AG04450 (cell line): ENCODE results near the gene TMOD4. TPM values are rescaled to one million over a fixed set of nuclear protein-coding genes. Genes with fewer than 3 reads are reported as not detected.
"Not testable (repeated sequence)": the region's sequence is repeated elsewhere in the genome, so short reads cannot be mapped to it uniquely, and the experiment has no call there.

Experiments used
- CTCF ChIA-PET: fragments of 300-600, 350-600 bp; formaldehyde crosslinking; extraction: SDS; loops from one replicate; lab custom pipeline; 2022; ENCODE audit warnings: antibody characterized with exemption, inconsistent platforms; lab: Charles Lee
- POLR2A ChIA-PET: fragments of 350-600 bp; formaldehyde crosslinking; extraction: SDS; loops from one replicate; lab custom pipeline; 2021; ENCODE audit warnings: antibody characterized with exemption, inconsistent platforms; lab: Yijun Ruan, JAX
- DNase-seq: peaks from one replicate; pipeline ENCODE4 v3.0.0-alpha.2; 2011; ENCODE audit warnings: low read depth, low spot score
- H3K27ac ChIP-seq: one replicate; pipeline ENCODE4 v1.5.1; 2012; ENCODE audit warnings: low read depth, low read length, control low read depth
- H3K27me3 ChIP-seq: one replicate; pipeline ENCODE4 v1.6.0; 2012; ENCODE audit warnings: low read length; ENCODE audit not compliant: control insufficient read depth, insufficient read depth
- H3K4me3 ChIP-seq: 2 replicates; pipeline ENCODE4 v1.5.1; 2011; ENCODE audit warnings: mild to moderate bottlenecking, low read depth, low read length, control low read depth
- H3K9me3 ChIP-seq: 2 replicates; pipeline ENCODE4 v1.5.1; 2012; ENCODE audit warnings: low read length; ENCODE audit not compliant: control insufficient read depth, insufficient read depth
- CTCF ChIP-seq: IDR thresholded peaks from 2 replicates; pipeline ENCODE4 v1.5.1; 2011; ENCODE audit warnings: low read depth, low read length, control low read depth, inconsistent platforms
- polyA plus RNA-seq: library from polyadenylated mRNA; depleted of rRNA; stranded (reverse); fragments of >200 nt; gene quantifications from 2 replicates; pipeline ENCODE4 v1.2.3, GENCODE V29; 2011

TMOD4 gene
- polyA plus RNA-seq, 1 experiment, result not detected

- POLR2A ChIA-PET, result no interaction called here
- CTCF ChIA-PET, result interaction anchor here (0.6 kb wide), 1 partner anchor 51 kb away, joined by 4 read pairs; no protein-coding TSS in a partner anchor
- H3K27me3 ChIP-seq, result no peaks in the 10 kb centered on the region
- no peak overlapping the region for H3K4me3 ChIP-seq
- no peak overlapping the region for H3K27ac ChIP-seq
- DNase-seq, result no peak
- H3K9me3 ChIP-seq, result no peaks in the 10 kb centered on the region
- no peak for TF ChIP-seq CTCF
Measured at GRCh38 chr1:151193304-151193703, 17.5 kb upstream of the TMOD4 start.

GRCh38 chr1:151192047-151192446, 16.3 kb upstream of the TMOD4 start:
- H3K27ac ChIP-seq, result no peak overlapping the region
- TF ChIP-seq CTCF, result no peak
- H3K4me3 ChIP-seq, result no peak overlapping the region
- no peaks in the 10 kb centered on the region for H3K9me3 ChIP-seq
- H3K27me3 ChIP-seq, result no peaks in the 10 kb centered on the region
- DNase-seq, result no peak
- ChIA-PET CTCF (interaction anchor here (0.7 kb wide), 1 partner anchor 161 kb away, joined by 3 read pairs; no protein-coding TSS in a partner anchor), POLR2A (interaction anchor here (0.7 kb wide), 1 partner anchor 127 kb away, joined by 3 read pairs; no protein-coding TSS in a partner anchor)

- TF ChIP-seq CTCF, result no peak
- H3K27ac ChIP-seq, result peak within 1 kb of the TSS; percentile 91
- no peaks in the 10 kb centered on the region for H3K27me3 ChIP-seq
- peak; percentile 76 for DNase-seq
- CTCF ChIA-PET, result interaction anchor here (0.6 to 2.3 kb wide), 5 partner anchors 14 to 181 kb away, joined by 3 to 7 read pairs (median 5); partner anchors contain the start of genes PRUNE1 and TMOD4
- H3K4me3 ChIP-seq, result peak within 1 kb of the TSS; percentile 84
- POLR2A ChIA-PET, result interaction anchor here (0.5 to 1.5 kb wide), 13 partner anchors 14 to 159 kb away, joined by 3 to 10 read pairs (median 4); partner anchors contain the start of genes PSMD4, TMOD4, TNFAIP8L2 and ZNF687
- no peaks in the 10 kb centered on the region for H3K9me3 ChIP-seq
Measured at GRCh38 chr1:151189637-151190445, 14.1 kb upstream of the TMOD4 start, which contains the start of gene VPS72. TSS of gene VPS72 (minus strand) at chr1:151190197. CDS start at chr1:151190121, 76 bp downstream.

GRCh38 chr1:151188667-151189066, 12.9 kb upstream of the TMOD4 start:
- POLR2A ChIA-PET, result interaction anchor here (1.2 kb wide), 1 partner anchor 117 kb away, joined by 4 read pairs; no protein-coding TSS in a partner anchor

GRCh38 chr1:151187205-151187604, 11.4 kb upstream of the TMOD4 start:
- Histone ChIP-seq H3K9me3 (no peaks in the 10 kb centered on the region), H3K27me3 (no peaks in the 10 kb centered on the region), H3K27ac (no peak overlapping the region), H3K4me3 (no peak overlapping the region)
- ChIA-PET POLR2A (no interaction called here), CTCF (interaction anchor here (1.6 to 3.4 kb wide), 2 partner anchors 11 to 87 kb away, joined by 5 to 13 read pairs; partner anchors contain the start of gene TMOD4)
- no peak for TF ChIP-seq CTCF
- DNase-seq, result no peak

More at GRCh38 chr1:151188667-151189066, 12.9 kb upstream of the TMOD4 start:
- H3K27me3 ChIP-seq, H3K9me3 ChIP-seq, DNase-seq, H3K27ac ChIP-seq: not testable (repeated sequence)
- CTCF ChIA-PET, result interaction anchor here (1.6 to 3.4 kb wide), 3 partner anchors 12 to 93 kb away, joined by 5 to 13 read pairs (median 6); partner anchors contain the start of gene TMOD4
- H3K4me3 ChIP-seq, result peak overlapping the region; percentile 84
